GM21576 (cell line): ENCODE measurements around the gene PITPNC1.
"Not testable (repeated sequence)": the region's sequence is repeated elsewhere in the genome, so short reads cannot be mapped to it uniquely, and the experiment has no call there.

Experiments used
- ATAC-seq: cut with Tn5 transposase; IDR thresholded peaks from one replicate; pipeline ENCODE4 v1.9.1; 2021; ENCODE audit warnings: mild to moderate bottlenecking, moderate library complexity; ENCODE audit not compliant: unreplicated experiment

The PITPNC1 gene

DNA sequence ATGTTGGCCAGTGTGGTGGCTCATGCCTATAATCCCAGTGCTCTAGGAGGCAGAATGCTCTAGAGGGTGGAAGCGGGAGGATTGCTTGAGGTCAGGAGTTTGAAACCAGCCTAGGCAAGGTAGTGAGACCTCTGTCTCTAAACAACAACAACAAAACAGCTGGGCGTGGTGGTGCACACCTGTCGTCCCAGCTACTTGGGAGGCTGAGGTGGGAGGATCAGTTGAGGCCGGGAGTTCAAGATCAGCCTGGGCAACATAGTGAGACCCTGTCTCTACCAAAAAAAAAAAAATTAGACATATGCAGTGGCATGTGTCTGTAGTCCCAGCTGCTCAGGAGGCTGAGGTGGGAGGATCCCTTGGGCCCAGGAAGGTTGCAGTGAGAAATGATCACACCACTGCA lies 53.4 kb downstream of the PITPNC1 start:
- ATAC-seq: not testable (repeated sequence)

GRCh38 chr17:67431249-67432015 lies 54.4 kb downstream of the PITPNC1 start:
- no peak for ATAC-seq

- no peak for ATAC-seq
Observed at GRCh38 chr17:67433248-67433924, 56.3 kb downstream of the PITPNC1 start.

- ATAC-seq: no peak
Observed at GRCh38 chr17:67434061-67434525, 57.0 kb downstream of the PITPNC1 start.

GRCh38 chr17:67435122-67435521 lies 58.0 kb downstream of the PITPNC1 start:
- no peak for ATAC-seq

- no peak for ATAC-seq
Observed at GRCh38 chr17:67435786-67436185, 58.7 kb downstream of the PITPNC1 start.

- ATAC-seq: no peak
Observed at GRCh38 chr17:67436233-67436632, 59.2 kb downstream of the PITPNC1 start.

GRCh38 chr17:67438667-67439066 lies 61.6 kb downstream of the PITPNC1 start:
- ATAC-seq: no peak

DNA sequence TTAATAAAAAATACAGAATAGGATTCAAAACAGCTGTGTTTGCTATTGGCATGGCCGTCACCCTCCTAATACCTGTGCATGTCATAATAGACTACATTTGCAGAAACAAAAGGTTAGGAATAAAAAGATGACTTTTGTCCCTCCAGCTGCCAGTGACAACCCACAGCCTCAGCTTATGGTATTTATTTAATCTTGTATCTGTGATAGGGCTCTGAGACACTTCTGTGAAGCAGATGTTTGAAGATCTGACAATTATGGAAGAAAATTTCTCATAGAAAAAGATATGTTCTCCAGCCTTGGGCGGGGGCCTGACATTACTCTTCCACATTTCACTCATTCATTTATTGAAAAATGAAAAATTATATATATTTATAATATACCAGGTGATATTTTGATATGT lies 62.2 kb downstream of the PITPNC1 start:
- ATAC-seq: no peak

- no peak for ATAC-seq
Observed at GRCh38 chr17:67440277-67441051, 63.4 kb downstream of the PITPNC1 start.

- ATAC-seq: no peak
Observed at GRCh38 chr17:67441052-67441895, 64.2 kb downstream of the PITPNC1 start.

- no peak for ATAC-seq
Observed at GRCh38 chr17:67441896-67442219, 64.8 kb downstream of the PITPNC1 start.

GRCh38 chr17:67442787-67443624 lies 65.9 kb downstream of the PITPNC1 start:
- ATAC-seq: no peak

DNA sequence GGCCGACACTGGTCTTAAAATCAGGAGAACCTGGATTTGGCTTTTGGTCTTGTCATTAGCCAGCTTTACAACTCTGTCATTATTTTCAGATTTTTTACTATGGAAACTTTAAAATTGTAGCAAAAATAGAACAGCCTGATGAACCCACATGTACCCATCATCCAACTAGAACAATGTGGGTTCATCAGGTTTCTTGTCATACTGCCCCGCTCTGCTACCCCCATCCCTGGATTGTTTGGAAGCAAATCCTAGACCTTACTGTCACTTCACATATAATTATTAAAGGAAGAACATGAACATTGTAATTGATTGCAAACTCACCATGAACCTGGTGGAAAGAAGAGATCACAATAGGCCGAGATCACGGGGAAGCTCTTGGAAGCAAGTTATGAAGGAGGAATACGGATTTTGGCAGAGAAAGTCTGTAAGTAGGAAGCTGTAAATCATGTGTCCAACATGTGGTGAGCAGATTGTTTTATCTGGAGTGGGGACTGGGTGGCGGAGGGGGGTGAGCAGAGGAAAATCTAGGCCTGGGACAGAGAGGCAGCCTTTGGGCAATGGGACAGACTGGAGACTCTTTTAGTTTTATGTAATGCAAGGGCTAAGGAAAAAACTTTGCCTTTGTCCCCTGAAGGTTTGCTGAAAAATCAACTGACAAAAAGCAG lies 67.0 kb downstream of the PITPNC1 start:
- ATAC-seq: no peak

GRCh38 chr17:67448449-67448848 lies 71.4 kb downstream of the PITPNC1 start:
- no peak for ATAC-seq

DNA sequence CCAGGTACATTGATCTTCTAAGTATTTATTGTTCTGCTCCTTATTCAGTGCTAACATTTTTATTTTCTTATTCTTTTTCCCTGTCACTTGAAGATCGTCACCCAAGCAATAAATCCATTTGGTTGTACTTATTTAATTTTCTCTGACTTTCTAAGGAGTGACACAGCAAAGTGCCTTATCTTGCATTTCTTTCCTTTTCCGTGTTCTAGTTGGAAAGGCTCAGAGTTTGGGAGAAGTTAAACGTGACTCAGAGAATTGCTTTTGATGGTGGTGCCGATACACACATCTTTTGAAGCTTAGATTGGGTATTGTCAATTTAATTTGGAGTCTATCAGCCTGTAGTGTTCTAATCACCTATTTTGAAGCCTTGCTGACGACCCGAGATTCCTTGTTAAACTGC lies 72.0 kb downstream of the PITPNC1 start:
- no peak for ATAC-seq

- no peak for ATAC-seq
Observed at GRCh38 chr17:67449845-67450755, 73.0 kb downstream of the PITPNC1 start.
